GM23338 (cell line): ENCODE data around the gene C15orf62. TPM values are rescaled to one million over a fixed set of nuclear protein-coding genes. Genes with fewer than 3 reads are reported as not detected.

ENCODE experiments used
- ATAC-seq: fragments of 200-7000 bp; cut with Tn5 transposase; 3 replicates; pipeline ENCODE4 v1.9.1; 2020
- DNase-seq: peaks from one replicate; pipeline ENCODE4 v3.0.0-alpha.2; 2015; ENCODE audit warnings: low spot score
- H2AFZ ChIP-seq: fragments of 200-600 bp; sonication (generic); 2 replicates; pipeline ENCODE4 v1.8.0; 2016; ENCODE audit warnings: antibody characterized with exemption, mild to moderate bottlenecking, moderate library complexity
- H3F3A ChIP-seq: fragments of 200-600 bp; sonication (generic); replicated peaks from 2 replicates; pipeline ENCODE4 v1.8.0; 2017; ENCODE audit warnings: antibody characterized with exemption, mixed run types, low read depth
- H3K27ac ChIP-seq: fragments of 200-600 bp; sonication (generic); 2 replicates; pipeline ENCODE4 v1.6.1; 2016; ENCODE audit warnings: low read depth
- H3K27me3 ChIP-seq: fragments of 200-600 bp; sonication (generic); 2 replicates; pipeline ENCODE4 v1.8.0; 2016; ENCODE audit warnings: mild to moderate bottlenecking, mixed run types, moderate library complexity; ENCODE audit not compliant: insufficient read depth
- H3K36me3 ChIP-seq: fragments of 200-600 bp; sonication (generic); 2 replicates; pipeline ENCODE4 v1.8.0; 2016; ENCODE audit warnings: mild to moderate bottlenecking; ENCODE audit not compliant: insufficient read depth
- H3K4me1 ChIP-seq: fragments of 200-600 bp; sonication (generic); 2 replicates; pipeline ENCODE4 v1.8.0; 2016; ENCODE audit warnings: mild to moderate bottlenecking, moderate library complexity; ENCODE audit not compliant: insufficient read depth
- H3K4me2 ChIP-seq: fragments of 200-600 bp; sonication (generic); 2 replicates; pipeline ENCODE4 v1.7.1; 2017; ENCODE audit warnings: mixed run types
- H3K4me3 ChIP-seq: fragments of 200-600 bp; sonication (generic); 2 replicates; pipeline ENCODE4 v1.6.1; 2016; ENCODE audit warnings: mixed run types
- H3K79me2 ChIP-seq: fragments of 200-600 bp; sonication (generic); replicated peaks from 2 replicates; pipeline ENCODE4 v1.8.0; 2017; ENCODE audit warnings: mild to moderate bottlenecking; ENCODE audit not compliant: insufficient read depth
- H3K9me2 ChIP-seq: fragments of 200-600 bp; sonication (generic); 2 replicates; pipeline ENCODE4 v1.8.0; 2017; ENCODE audit not compliant: insufficient read depth
- H4K20me1 ChIP-seq: fragments of 200-600 bp; sonication (generic); replicated peaks from 2 replicates; pipeline ENCODE4 v1.8.0; 2017; ENCODE audit warnings: mild to moderate bottlenecking; ENCODE audit not compliant: insufficient read depth
- H3K27ac Mint-ChIP-seq: 2 replicates; pipeline ENCODE4 v1.8.0; 2020; ENCODE audit warnings: inconsistent platforms, mild to moderate bottlenecking, moderate library complexity, mixed read lengths
- H3K27me3 Mint-ChIP-seq: 3 replicates; pipeline ENCODE4 v1.8.0; 2022; ENCODE audit warnings: low read depth, mild to moderate bottlenecking, moderate library complexity, mixed read lengths, inconsistent platforms; ENCODE audit not compliant: insufficient read depth, poor library complexity
- H3K36me3 Mint-ChIP-seq: 3 replicates; pipeline ENCODE4 v1.8.0; 2021; ENCODE audit warnings: low read depth, mild to moderate bottlenecking, inconsistent platforms, moderate library complexity, mixed read lengths
- H3K4me1 Mint-ChIP-seq: 3 replicates; pipeline ENCODE4 v1.8.0; 2020; ENCODE audit warnings: mild to moderate bottlenecking, inconsistent platforms, mixed read lengths
- H3K4me3 Mint-ChIP-seq: 3 replicates; pipeline ENCODE4 v1.8.0; 2021; ENCODE audit warnings: moderate library complexity, mild to moderate bottlenecking, inconsistent platforms, mixed read lengths
- H3K9me3 Mint-ChIP-seq: 3 replicates; pipeline ENCODE4 v1.8.0; 2020; ENCODE audit warnings: moderate library complexity, mild to moderate bottlenecking, inconsistent platforms, mixed read lengths
- CTCF ChIP-seq, 2 experiments: fragments of 200-600 bp in 1 of 2; sonication (generic) in 1 of 2; conservative IDR thresholded peaks; 2 replicates each; pipeline versions ENCODE4 v1.5.1 to v1.6.1; 2016 to 2017; ENCODE audit warnings: antibody characterized with exemption in 2 of 2, low read depth in 2 of 2, mild to moderate bottlenecking in 2 of 2, moderate library complexity in 1 of 2
- ETS1 ChIP-seq: IDR thresholded peaks from 2 replicates; pipeline ENCODE4 v1.6.1; 2016; ENCODE audit warnings: antibody characterized with exemption
- EZH2phosphoT487 ChIP-seq: fragments of 200-600 bp; sonication (generic); IDR thresholded peaks from one replicate; pipeline ENCODE4 v1.8.1; 2018; ENCODE audit warnings: antibody characterized with exemption; ENCODE audit not compliant: unreplicated experiment
- NANOG ChIP-seq: IDR thresholded peaks from 2 replicates; pipeline ENCODE4 v1.6.1; 2016; ENCODE audit warnings: antibody characterized with exemption, borderline replicate concordance
- ZNF114 ChIP-seq: fragments of 250-450 bp; sonication (Bioruptor Pico); IDR thresholded peaks from 2 replicates; pipeline ENCODE4 v1.5.0; 2020; ENCODE audit warnings: mild to moderate bottlenecking, moderate library complexity
- ZNF331 ChIP-seq: fragments of 250-450 bp; sonication (Bioruptor Pico); IDR thresholded peaks from 2 replicates; pipeline ENCODE4 v1.5.0; 2020; ENCODE audit warnings: low read depth, mild to moderate bottlenecking, moderate library complexity
- polyA plus RNA-seq: library from polyadenylated mRNA; unstranded; fragments of >200 nt; fragmentation: Nextera tagmentation; extraction: Ambion mirVana; gene quantifications from 2 replicates; pipeline ENCODE4 v1.2.1, GENCODE V29; 2016
- total RNA-seq: library from RNA; depleted of rRNA; stranded (reverse); fragments of >200 nt; shearing (Covaris generic); gene quantifications from 2 replicates; pipeline ENCODE4 v1.2.3, GENCODE V29; 2014
- TF ChIP-seq, protein P1 (sequence below): IDR thresholded peaks from one replicate; pipeline ENCODE4 v1.6.1; 2018; ENCODE audit warnings: antibody characterized with exemption; ENCODE audit not compliant: unreplicated experiment

Gene C15orf62
- total and polyA plus RNA-seq, 2 experiments from 2014 or later = 0.16 to 0.80 TPM

GRCh38 chr15:40739854-40740253, 29.9 kb upstream of the C15orf62 start:
- peak; percentile 66 for ATAC-seq
- Mint-ChIP-seq H3K4me1 (peaks cover 35% of the 10 kb centered on the region), H3K9me3 (no peaks in the 10 kb centered on the region), H3K27ac (peak overlapping the region; percentile 90), H3K4me3 (0 out of 3 replicates have a peak overlapping the region, but pooled peaks have one; percentile 53), H3K36me3 (peaks cover 67% of the 10 kb centered on the region), H3K27me3 (peaks cover 9% of the 10 kb centered on the region)
- peak; percentile 47 for DNase-seq
- Histone ChIP-seq H3K27ac (peak overlapping the region; percentile 69), H4K20me1 (peaks cover 10% of the 10 kb centered on the region; the same call in 1 of the 2 replicates), H3K4me1 (peaks cover 27% of the 10 kb centered on the region), H3K27me3 (no peaks in the 10 kb centered on the region), H3K4me2 (0 out of 2 replicates have a peak overlapping the region, but pooled peaks have one; percentile 56), H3K9me2 (no peaks in the 10 kb centered on the region), H3K36me3 (peaks cover 30% of the 10 kb centered on the region), H3K79me2 (no peaks in the 10 kb centered on the region), H3K4me3 (no peak overlapping the region), H3F3A (0 out of 2 replicates have a peak, but pooled peaks cover 9% of the 10 kb centered on the region), H2AFZ (no peak overlapping the region)
- no peak for TF ChIP-seq ZNF331 (CRISPR knock-in tag)
- TF ChIP-seq CTCF (conservative IDR thresholded peaks at IDR 0.05; ENCODE audit: low read depth in 2 of 2) = peak; percentile 46 to 60

DNA sequence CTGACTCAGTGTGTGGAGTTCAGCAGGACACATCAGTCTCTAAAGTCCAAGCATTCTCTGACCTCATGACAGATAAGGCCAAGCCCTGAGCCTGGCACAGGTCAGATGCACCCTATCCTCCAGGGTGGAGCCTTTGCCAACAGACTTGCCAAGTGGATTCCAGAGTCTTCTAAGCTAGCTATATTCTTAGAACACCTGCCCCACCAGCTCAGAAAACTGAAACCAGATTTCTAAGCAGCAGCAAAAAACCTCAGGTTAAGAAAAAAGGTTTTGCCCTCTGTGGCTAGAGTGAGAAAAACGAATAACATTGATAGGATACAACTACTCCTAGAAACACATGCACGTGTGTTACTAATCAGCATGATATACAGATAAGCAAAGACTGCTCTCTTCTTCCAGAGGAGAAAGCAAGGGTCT, 26.3 kb upstream of the C15orf62 start:
- H3K27ac Mint-ChIP-seq = no peak overlapping the region
- H2AFZ ChIP-seq = no peak overlapping the region
- no peak overlapping the region for H3K4me3 Mint-ChIP-seq
- ATAC-seq = no peak
- no peaks in the 10 kb centered on the region for H3K9me3 Mint-ChIP-seq
- no peaks in the 10 kb centered on the region for H3K79me2 ChIP-seq
- H3F3A ChIP-seq = 0 out of 2 replicates have a peak, but pooled peaks cover 5% of the 10 kb centered on the region
- peaks cover 16% of the 10 kb centered on the region for H3K27me3 Mint-ChIP-seq
- no peaks in the 10 kb centered on the region for H3K9me2 ChIP-seq
- H3K36me3 Mint-ChIP-seq = peaks cover 33% of the 10 kb centered on the region; the same call in 2 of the 3 replicates
- peaks cover 21% of the 10 kb centered on the region for H3K4me1 ChIP-seq
- H3K27me3 ChIP-seq = no peaks in the 10 kb centered on the region
- peaks cover 5% of the 10 kb centered on the region; the same call in 1 of the 2 replicates for H4K20me1 ChIP-seq
- no peak overlapping the region for H3K4me2 ChIP-seq
- H3K27ac ChIP-seq = no peak overlapping the region
- TF ChIP-seq NANOG = no peak
- no peak for TF ChIP-seq EZH2phosphoT487
- TF ChIP-seq ETS1 = no peak
- TF ChIP-seq, protein P1, sequence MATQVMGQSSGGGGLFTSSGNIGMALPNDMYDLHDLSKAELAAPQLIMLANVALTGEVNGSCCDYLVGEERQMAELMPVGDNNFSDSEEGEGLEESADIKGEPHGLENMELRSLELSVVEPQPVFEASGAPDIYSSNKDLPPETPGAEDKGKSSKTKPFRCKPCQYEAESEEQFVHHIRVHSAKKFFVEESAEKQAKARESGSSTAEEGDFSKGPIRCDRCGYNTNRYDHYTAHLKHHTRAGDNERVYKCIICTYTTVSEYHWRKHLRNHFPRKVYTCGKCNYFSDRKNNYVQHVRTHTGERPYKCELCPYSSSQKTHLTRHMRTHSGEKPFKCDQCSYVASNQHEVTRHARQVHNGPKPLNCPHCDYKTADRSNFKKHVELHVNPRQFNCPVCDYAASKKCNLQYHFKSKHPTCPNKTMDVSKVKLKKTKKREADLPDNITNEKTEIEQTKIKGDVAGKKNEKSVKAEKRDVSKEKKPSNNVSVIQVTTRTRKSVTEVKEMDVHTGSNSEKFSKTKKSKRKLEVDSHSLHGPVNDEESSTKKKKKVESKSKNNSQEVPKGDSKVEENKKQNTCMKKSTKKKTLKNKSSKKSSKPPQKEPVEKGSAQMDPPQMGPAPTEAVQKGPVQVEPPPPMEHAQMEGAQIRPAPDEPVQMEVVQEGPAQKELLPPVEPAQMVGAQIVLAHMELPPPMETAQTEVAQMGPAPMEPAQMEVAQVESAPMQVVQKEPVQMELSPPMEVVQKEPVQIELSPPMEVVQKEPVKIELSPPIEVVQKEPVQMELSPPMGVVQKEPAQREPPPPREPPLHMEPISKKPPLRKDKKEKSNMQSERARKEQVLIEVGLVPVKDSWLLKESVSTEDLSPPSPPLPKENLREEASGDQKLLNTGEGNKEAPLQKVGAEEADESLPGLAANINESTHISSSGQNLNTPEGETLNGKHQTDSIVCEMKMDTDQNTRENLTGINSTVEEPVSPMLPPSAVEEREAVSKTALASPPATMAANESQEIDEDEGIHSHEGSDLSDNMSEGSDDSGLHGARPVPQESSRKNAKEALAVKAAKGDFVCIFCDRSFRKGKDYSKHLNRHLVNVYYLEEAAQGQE = no peak
- no peak for TF ChIP-seq ZNF114 (CRISPR knock-in tag)
- DNase-seq = no peak
- H3K36me3 ChIP-seq = peaks cover 8% of the 10 kb centered on the region; the same call in 1 of the 2 replicates
- no peak overlapping the region for H3K4me3 ChIP-seq
- peaks cover 41% of the 10 kb centered on the region for H3K4me1 Mint-ChIP-seq
